K562 (cell line): ENCODE measurements around the gene LZTR1. TPM values are rescaled to one million over a fixed set of nuclear protein-coding genes. Genes with fewer than 3 reads are reported as not detected.

Experiments used
- BCLAF1 ChIP-seq, 2 experiments: fragments of 450-650 bp in 1 of 2; IDR thresholded peaks; 2 replicates each; pipeline ENCODE4 v1.6.1; 2011 to 2017; ENCODE audit warnings: low read depth in 2 of 2, antibody characterized with exemption in 1 of 2, borderline replicate concordance in 1 of 2, low read length in 1 of 2, mild to moderate bottlenecking in 1 of 2, mixed read lengths in 1 of 2; ENCODE audit not compliant: control insufficient read depth in 1 of 2
- JUN ChIP-seq, 2 experiments: sonication (generic) in 1 of 2; formaldehyde crosslinking in 1 of 2; IDR thresholded peaks; 2 replicates each; pipeline versions ENCODE4 v1.6.1 to v1.8.0; 2012 to 2022; ENCODE audit warnings: borderline replicate concordance in 2 of 2, mild to moderate bottlenecking in 2 of 2, improper control_type of control experiment in 1 of 2, low read depth in 1 of 2, low read length in 1 of 2, missing genetic modification reagents in 1 of 2
- NR4A1 ChIP-seq, 2 experiments: fragments of 250-450 bp in 1 of 2; fragments of 450-650 bp in 1 of 2; sonication (Bioruptor Pico) in 1 of 2; IDR thresholded peaks; 2 replicates each; pipeline versions ENCODE4 v1.4.0 to v1.6.1; 2016 to 2020; ENCODE audit warnings: mild to moderate bottlenecking in 2 of 2, missing compliant biosample characterization in 1 of 2, missing genetic modification characterization in 1 of 2, moderate library complexity in 1 of 2
- TCF7L2 ChIP-seq: fragments of 150-350 bp; IDR thresholded peaks from 2 replicates; pipeline ENCODE4 v1.6.1; 2016; ENCODE audit warnings: low read depth, mild to moderate bottlenecking, low read length, moderate library complexity
- ZNF12 ChIP-seq: sonication (generic); formaldehyde crosslinking; IDR thresholded peaks from 2 replicates; pipeline ENCODE4 v1.4.0; 2020; ENCODE audit warnings: mild to moderate bottlenecking, missing genetic modification reagents
- polyA plus RNA-seq, 8 experiments: library from polyadenylated mRNA; depleted of rRNA in 4 of 8; stranded (reverse) in 5 of 8; unstranded in 3 of 8; fragments of >200 nt; fragmentation: Nextera tagmentation in 2 of 8; fragmentation: Illumina TruSeq in 1 of 8; extraction: Ambion mirVana in 2 of 8; extraction: Trizol in 1 of 8; gene quantifications; 2 replicates each; pipeline versions ENCODE4 v1.2.1 to v1.2.3, GENCODE V29; 2011 to 2014; ENCODE audit warnings: inconsistent platforms in 1 of 8, missing spikeins in 1 of 8
- total RNA-seq, 7 experiments: library from RNA; depleted of rRNA in 6 of 7; stranded (reverse); fragments of >200 nt in 6 of 7; fragmentation: Illumina TruSeq in 2 of 7; extraction: Trizol in 2 of 7; gene quantifications; 2 replicates each; pipeline versions ENCODE4 v1.2.1 to v1.2.3, GENCODE V29; 2011 to 2021; ENCODE audit warnings: low replicate concordance in 1 of 7
- TF ChIP-seq, protein P1 (sequence below): fragments of 250-450 bp; sonication (Bioruptor Pico); IDR thresholded peaks from 2 replicates; pipeline ENCODE4 v1.4.0; 2020; ENCODE audit warnings: borderline replicate concordance
- TF ChIP-seq, protein P2 (sequence below), 2 experiments: fragments of 250-450 bp in 1 of 2; fragments of 450-650 bp in 1 of 2; sonication (Bioruptor Pico) in 1 of 2; IDR thresholded peaks; 2 replicates each; pipeline versions ENCODE4 v1.6.1 to v1.8.0; 2016 to 2021; ENCODE audit warnings: mild to moderate bottlenecking in 2 of 2, moderate library complexity in 2 of 2, missing compliant biosample characterization in 1 of 2, missing genetic modification characterization in 1 of 2
- TF ChIP-seq, protein P3 (sequence below): sonication (generic); formaldehyde crosslinking; IDR thresholded peaks from 2 replicates; pipeline ENCODE4 v1.8.1; 2023; ENCODE audit warnings: missing genetic modification reagents, mild to moderate bottlenecking, borderline replicate concordance
- TF ChIP-seq, protein P4 (sequence below), 2 experiments: IDR thresholded peaks; 2 replicates each; pipeline ENCODE4 v1.6.1; 2012; ENCODE audit warnings: improper control_type of control experiment in 2 of 2, low read depth in 2 of 2, low read length in 2 of 2, borderline replicate concordance in 1 of 2

Gene LZTR1
- total and polyA plus RNA-seq, 9 of the 15 experiments (the other 6 are each of a cell fraction or from before 2014, with no cell fraction given): 2.2 to 135 (median 63.0) TPM

- TF ChIP-seq BCLAF1 (IDR thresholded peaks at IDR 0.05; ENCODE audit: borderline replicate concordance in 1 of 2, control insufficient read depth in 1 of 2, low read depth in 2 of 2, low read length in 1 of 2) (no peak), NR4A1 (CRISPR knock-in tag; IDR thresholded peaks at IDR 0.05) (no peak), NR4A1 (tag; IDR thresholded peaks at IDR 0.05) (no peak), ZNF12 (CRISPR knock-in tag) (0 out of 2 replicates have a peak, but pooled peaks have one; percentile 18), JUN (IDR thresholded peaks at IDR 0.05; ENCODE audit: borderline replicate concordance, low read depth, low read length) (peak; percentile 40; the same call in 1 of the 2 replicates), JUN (CRISPR knock-in tag; IDR thresholded peaks at IDR 0.05; ENCODE audit: borderline replicate concordance) (0 out of 2 replicates have a peak, but pooled peaks have one; percentile 68), TCF7L2 (peak; percentile 10; the same call in 1 of the 2 replicates)
- TF ChIP-seq, protein P1, sequence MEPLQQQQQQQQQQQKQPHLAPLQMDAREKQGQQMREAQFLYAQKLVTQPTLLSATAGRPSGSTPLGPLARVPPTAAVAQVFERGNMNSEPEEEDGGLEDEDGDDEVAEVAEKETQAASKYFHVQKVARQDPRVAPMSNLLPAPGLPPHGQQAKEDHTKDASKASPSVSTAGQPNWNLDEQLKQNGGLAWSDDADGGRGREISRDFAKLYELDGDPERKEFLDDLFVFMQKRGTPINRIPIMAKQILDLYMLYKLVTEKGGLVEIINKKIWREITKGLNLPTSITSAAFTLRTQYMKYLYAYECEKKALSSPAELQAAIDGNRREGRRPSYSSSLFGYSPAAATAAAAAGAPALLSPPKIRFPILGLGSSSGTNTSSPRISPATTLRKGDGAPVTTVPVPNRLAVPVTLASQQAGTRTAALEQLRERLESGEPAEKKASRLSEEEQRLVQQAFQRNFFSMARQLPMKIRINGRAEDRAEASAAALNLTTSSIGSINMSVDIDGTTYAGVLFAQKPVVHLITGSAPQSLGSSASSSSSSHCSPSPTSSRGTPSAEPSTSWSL (CRISPR knock-in tag): 0 out of 2 replicates have a peak, but pooled peaks have one; percentile 8
- TF ChIP-seq, protein P2, sequence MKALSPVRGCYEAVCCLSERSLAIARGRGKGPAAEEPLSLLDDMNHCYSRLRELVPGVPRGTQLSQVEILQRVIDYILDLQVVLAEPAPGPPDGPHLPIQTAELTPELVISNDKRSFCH (CRISPR knock-in tag; IDR thresholded peaks at IDR 0.05): no peak
- TF ChIP-seq, protein P2 (tag; IDR thresholded peaks at IDR 0.05): 0 out of 2 replicates have a peak, but pooled peaks have one; percentile 19
- TF ChIP-seq, protein P3, sequence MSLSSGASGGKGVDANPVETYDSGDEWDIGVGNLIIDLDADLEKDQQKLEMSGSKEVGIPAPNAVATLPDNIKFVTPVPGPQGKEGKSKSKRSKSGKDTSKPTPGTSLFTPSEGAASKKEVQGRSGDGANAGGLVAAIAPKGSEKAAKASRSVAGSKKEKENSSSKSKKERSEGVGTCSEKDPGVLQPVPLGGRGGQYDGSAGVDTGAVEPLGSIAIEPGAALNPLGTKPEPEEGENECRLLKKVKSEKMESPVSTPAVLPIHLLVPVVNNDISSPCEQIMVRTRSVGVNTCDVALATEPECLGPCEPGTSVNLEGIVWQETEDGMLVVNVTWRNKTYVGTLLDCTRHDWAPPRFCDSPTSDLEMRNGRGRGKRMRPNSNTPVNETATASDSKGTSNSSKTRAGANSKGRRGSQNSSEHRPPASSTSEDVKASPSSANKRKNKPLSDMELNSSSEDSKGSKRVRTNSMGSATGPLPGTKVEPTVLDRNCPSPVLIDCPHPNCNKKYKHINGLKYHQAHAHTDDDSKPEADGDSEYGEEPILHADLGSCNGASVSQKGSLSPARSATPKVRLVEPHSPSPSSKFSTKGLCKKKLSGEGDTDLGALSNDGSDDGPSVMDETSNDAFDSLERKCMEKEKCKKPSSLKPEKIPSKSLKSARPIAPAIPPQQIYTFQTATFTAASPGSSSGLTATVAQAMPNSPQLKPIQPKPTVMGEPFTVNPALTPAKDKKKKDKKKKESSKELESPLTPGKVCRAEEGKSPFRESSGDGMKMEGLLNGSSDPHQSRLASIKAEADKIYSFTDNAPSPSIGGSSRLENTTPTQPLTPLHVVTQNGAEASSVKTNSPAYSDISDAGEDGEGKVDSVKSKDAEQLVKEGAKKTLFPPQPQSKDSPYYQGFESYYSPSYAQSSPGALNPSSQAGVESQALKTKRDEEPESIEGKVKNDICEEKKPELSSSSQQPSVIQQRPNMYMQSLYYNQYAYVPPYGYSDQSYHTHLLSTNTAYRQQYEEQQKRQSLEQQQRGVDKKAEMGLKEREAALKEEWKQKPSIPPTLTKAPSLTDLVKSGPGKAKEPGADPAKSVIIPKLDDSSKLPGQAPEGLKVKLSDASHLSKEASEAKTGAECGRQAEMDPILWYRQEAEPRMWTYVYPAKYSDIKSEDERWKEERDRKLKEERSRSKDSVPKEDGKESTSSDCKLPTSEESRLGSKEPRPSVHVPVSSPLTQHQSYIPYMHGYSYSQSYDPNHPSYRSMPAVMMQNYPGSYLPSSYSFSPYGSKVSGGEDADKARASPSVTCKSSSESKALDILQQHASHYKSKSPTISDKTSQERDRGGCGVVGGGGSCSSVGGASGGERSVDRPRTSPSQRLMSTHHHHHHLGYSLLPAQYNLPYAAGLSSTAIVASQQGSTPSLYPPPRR (CRISPR knock-in tag): no peak
- TF ChIP-seq, protein P4, sequence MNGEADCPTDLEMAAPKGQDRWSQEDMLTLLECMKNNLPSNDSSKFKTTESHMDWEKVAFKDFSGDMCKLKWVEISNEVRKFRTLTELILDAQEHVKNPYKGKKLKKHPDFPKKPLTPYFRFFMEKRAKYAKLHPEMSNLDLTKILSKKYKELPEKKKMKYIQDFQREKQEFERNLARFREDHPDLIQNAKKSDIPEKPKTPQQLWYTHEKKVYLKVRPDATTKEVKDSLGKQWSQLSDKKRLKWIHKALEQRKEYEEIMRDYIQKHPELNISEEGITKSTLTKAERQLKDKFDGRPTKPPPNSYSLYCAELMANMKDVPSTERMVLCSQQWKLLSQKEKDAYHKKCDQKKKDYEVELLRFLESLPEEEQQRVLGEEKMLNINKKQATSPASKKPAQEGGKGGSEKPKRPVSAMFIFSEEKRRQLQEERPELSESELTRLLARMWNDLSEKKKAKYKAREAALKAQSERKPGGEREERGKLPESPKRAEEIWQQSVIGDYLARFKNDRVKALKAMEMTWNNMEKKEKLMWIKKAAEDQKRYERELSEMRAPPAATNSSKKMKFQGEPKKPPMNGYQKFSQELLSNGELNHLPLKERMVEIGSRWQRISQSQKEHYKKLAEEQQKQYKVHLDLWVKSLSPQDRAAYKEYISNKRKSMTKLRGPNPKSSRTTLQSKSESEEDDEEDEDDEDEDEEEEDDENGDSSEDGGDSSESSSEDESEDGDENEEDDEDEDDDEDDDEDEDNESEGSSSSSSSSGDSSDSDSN (IDR thresholded peaks at IDR 0.05; ENCODE audit: borderline replicate concordance in 1 of 2, low read depth in 2 of 2, low read length in 2 of 2): 0 out of 4 replicates have a peak, but pooled peaks of 1 of the 2 experiments have one; percentile 29
These were observed 50.2 kb downstream of the LZTR1 start, which contains the start of gene SLC7A4 (continued) for GRCh38 chr22:21032037-21032867.
